ENCODE data around the gene TBC1D9.

TBC1D9 gene

DNA sequence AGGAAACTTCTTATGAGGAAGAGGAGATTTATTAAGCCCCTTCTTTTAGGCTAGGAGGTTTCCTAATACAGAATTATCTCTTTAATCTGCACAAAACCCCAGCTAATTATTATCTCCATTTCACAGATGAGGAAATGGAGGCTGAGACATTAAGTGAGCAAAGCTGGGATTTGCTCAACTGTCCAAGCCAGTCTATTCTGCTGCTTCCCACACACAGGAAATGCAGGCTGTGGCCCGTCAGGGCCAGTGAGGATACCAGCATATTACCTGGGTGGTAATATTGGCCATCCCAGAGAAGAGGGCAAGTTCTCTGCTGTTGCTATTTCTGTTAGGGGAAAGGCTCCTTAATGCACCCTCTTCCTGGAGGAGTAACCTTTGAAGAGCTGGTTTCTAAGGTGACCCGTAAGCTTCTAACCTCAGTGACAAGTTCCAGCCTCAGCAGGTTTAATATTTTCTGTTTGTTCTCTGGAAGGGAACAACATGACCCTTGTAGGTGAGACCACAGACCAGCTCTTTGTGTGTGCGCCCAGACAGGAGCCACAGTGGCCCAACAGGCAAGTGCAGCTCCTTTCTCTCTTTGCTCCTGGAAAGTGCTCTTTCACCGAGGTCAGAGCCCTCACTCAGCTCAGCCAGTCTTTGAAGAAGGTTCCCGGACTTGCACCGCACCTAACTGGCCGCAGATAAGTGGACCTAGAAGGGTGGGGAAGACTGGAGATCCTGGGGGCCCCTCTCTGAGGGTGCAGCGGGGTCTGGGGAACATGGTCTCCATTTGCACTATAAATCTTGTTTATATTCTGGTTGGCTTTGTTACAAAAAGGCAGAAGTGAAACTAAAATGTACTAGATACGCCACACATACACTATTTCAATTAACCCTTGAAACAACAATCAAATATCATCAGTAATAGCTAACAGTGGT lies 35.5 kb downstream of the TBC1D9 start:
- H3K9me3 Mint-ChIP-seq, result no peaks in the 10 kb centered on the region
- no peaks in the 10 kb centered on the region for H3K36me3 Mint-ChIP-seq (ENCODE audit: low read depth)
- no peak overlapping the region for H3K27ac Mint-ChIP-seq
- peak overlapping the region; percentile 17 for H3K4me3 Mint-ChIP-seq
- no peaks in the 10 kb centered on the region for H3K27me3 Mint-ChIP-seq
- H3K4me1 Mint-ChIP-seq (ENCODE audit: low read depth), result peaks cover 18% of the 10 kb centered on the region
- no peak for DNase-seq

DNA sequence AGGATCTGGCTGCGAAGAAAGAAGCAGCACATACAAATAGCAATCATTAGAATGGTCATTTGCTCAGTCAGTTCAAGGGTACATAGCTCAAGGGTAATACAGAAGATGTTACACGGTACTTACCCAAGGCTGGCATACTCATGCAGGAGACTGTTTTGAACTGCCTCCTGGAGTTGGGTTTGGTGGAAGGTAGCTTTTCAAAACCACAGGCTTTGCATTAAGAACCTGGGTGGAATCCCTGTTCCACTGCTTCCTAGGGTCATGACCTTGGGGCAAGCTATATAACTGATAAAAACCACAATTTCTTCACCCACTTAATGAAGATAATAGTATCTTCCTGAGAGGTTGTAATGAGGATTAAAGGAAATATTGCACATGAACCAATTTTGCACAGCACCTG lies 36.5 kb downstream of the TBC1D9 start:
- no peaks in the 10 kb centered on the region for H3K9me3 Mint-ChIP-seq
- no peak overlapping the region for H3K4me3 Mint-ChIP-seq
- no peak overlapping the region for H3K27ac Mint-ChIP-seq
- H3K4me1 Mint-ChIP-seq (ENCODE audit: low read depth), result peaks cover 18% of the 10 kb centered on the region
- no peaks in the 10 kb centered on the region for H3K27me3 Mint-ChIP-seq
- H3K36me3 Mint-ChIP-seq (ENCODE audit: low read depth), result no peaks in the 10 kb centered on the region
- DNase-seq, result no peak

DNA sequence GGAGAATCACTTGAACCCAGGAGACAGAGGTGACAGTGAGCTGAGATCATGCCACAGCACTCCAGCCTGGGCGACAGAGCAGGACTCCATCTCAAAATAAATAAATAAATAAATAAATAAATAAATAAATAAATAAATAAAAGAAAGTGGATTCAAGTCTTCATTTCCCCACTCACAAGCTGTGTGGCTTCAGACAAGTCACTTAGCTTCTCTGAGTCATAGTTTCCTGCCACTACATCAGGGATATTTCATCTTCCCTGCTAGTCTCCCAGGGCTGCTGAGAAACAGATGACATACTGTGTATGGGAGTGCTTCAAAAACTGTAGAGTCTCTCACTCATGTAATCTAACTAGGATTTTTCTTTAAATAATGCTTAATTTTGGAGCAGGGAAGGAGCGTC lies 37.2 kb downstream of the TBC1D9 start:
- DNase-seq, result no peak
- Mint-ChIP-seq H3K4me1 (ENCODE audit: low read depth) (peaks cover 18% of the 10 kb centered on the region), H3K36me3 (ENCODE audit: low read depth) (no peaks in the 10 kb centered on the region), H3K9me3 (no peaks in the 10 kb centered on the region), H3K27me3 (no peaks in the 10 kb centered on the region), H3K4me3 (no peak overlapping the region), H3K27ac (no peak overlapping the region)

DNA sequence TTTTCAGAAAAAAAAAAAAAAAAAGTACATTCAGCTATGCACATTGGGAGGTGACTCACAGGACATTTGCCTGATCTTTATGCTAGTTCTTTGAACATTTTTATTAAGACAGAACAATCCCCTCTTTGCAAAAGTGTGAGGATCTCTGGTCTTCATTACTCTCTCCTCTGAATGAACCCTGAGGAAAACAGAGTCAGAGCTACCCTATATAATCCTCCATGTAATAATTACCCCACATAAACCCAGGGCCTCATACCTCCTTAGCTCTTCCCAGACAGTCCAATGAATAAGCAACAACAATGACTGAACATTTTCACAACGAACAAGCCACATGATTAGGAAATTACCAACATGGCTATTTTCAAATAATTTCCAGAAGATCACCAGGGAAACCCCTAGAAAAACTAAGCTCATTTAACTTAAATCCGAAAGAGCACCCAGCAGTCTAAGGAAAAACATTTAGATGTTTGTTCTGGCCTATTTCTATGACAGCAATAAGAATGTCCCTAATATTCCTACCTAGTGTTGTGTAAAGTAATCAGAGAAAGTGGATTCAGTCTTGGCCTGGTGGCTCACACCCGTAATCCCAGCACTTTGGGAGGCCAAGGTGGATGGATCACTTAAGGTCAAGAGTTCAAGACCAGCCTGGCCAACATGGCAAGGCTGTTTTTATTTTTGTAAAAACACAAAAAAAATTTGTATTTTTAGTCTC lies 37.8 kb downstream of the TBC1D9 start:
- no peak overlapping the region for H3K27ac Mint-ChIP-seq
- no peaks in the 10 kb centered on the region for H3K27me3 Mint-ChIP-seq
- H3K36me3 Mint-ChIP-seq (ENCODE audit: low read depth), result no peaks in the 10 kb centered on the region
- H3K9me3 Mint-ChIP-seq, result no peaks in the 10 kb centered on the region
- no peak for DNase-seq
- no peak overlapping the region for H3K4me3 Mint-ChIP-seq
- peaks cover 18% of the 10 kb centered on the region for H3K4me1 Mint-ChIP-seq (ENCODE audit: low read depth)

DNA sequence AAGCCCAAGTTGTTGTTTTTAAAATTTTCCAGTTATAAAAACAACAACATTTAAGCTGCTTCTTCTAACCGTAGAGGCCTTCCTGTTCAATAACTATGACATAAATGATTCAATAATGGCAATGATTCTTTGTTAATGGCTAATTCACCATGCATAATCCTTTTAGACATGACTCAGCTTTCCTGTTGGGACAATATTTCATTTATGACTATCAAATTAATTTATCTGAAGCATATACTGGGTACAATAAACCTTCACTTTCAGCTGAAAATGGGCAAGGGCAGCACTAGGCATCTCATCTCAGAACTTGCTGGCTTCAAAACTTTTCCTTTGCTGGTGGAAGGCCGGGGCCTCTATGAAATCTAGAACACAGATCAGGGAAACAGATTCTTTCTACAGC lies 38.9 kb downstream of the TBC1D9 start:
- Mint-ChIP-seq H3K4me3 (no peak overlapping the region), H3K36me3 (ENCODE audit: low read depth) (no peaks in the 10 kb centered on the region), H3K27ac (no peak overlapping the region), H3K4me1 (ENCODE audit: low read depth) (peaks cover 18% of the 10 kb centered on the region), H3K9me3 (no peaks in the 10 kb centered on the region), H3K27me3 (no peaks in the 10 kb centered on the region)
- no peak for DNase-seq

DNA sequence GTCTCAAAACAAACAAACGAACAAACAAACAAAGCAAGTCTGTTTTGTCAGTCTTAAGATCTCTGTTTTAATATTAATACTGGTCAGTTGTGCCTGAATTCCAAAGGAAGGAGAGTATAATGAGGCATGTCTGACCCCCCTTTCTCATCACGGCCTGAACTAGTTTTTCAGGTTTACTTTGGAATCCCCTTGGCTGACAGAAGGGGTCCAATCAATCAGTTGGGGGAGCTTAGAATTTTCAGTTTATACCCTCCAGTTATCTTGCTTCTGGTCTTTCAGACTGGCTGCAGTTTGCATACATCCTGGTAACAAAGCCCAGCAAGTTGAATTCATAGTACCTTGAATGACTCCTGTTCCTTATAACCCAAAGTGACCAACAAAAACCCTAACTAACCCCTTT lies 41.1 kb downstream of the TBC1D9 start:
- no peak overlapping the region for H3K4me3 Mint-ChIP-seq
- no peak overlapping the region for H3K27ac Mint-ChIP-seq
- no peaks in the 10 kb centered on the region for H3K36me3 Mint-ChIP-seq (ENCODE audit: low read depth)
- no peaks in the 10 kb centered on the region for H3K9me3 Mint-ChIP-seq
- H3K27me3 Mint-ChIP-seq, result no peaks in the 10 kb centered on the region
- H3K4me1 Mint-ChIP-seq (ENCODE audit: low read depth), result peaks cover 10% of the 10 kb centered on the region
- no peak for DNase-seq

DNA sequence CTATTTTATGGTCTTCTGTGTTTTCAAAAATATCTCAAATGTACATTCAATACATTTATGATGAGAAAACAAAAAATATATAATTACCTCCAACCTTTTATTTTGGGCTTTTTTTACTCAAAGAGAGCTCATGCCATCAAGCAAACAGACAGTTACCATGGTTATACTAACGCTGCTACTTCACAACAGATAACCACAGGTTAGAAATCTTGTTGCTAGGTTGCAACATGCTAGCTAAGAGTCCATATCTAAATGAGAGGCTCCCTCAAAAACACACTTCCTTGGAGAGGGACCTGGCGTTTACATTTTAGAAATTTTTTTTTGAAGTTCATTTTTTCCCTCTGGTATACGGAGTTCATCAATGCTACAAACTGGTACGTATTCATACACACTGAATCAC lies 44.3 kb downstream of the TBC1D9 start:
- no peaks in the 10 kb centered on the region for H3K27me3 Mint-ChIP-seq
- DNase-seq, result no peak
- no peaks in the 10 kb centered on the region for H3K9me3 Mint-ChIP-seq
- peaks cover 4% of the 10 kb centered on the region for H3K4me1 Mint-ChIP-seq (ENCODE audit: low read depth)
- no peak overlapping the region for H3K4me3 Mint-ChIP-seq
- H3K27ac Mint-ChIP-seq, result no peak overlapping the region
- H3K36me3 Mint-ChIP-seq (ENCODE audit: low read depth), result no peaks in the 10 kb centered on the region

DNA sequence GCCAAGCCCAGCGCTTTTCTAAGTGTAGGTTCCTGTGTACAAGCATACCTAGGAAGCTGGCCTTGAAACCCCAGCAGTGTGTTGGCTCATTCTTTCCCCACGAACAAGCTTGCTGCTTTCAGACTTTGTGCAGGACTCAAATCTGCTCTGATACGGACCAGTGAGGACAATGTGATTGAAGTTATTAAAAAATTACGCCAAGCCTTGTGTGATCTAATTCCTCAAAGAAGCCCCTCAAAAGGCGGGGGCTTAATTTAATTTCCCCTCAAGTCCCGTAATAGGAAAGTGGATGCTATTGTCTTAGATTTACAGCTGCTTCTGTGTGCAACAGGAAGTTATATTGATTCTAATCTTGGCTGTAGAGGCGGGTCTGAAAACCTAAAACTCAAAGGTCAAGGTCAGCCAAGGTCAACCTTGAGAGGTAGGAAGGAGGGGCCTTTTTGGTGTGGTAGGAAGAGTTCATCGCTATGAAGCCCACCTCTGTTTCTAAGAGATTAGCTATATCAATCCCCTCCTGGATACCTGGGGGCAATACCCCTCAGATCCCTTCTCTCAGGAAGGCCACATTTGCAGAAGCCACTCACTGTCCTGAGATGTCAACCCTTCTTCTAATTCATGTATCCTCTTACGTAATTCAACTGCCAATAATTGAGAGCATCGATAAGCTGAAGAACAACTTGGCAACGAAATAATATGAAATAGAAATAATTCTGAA lies 45.1 kb downstream of the TBC1D9 start:
- no peaks in the 10 kb centered on the region for H3K9me3 Mint-ChIP-seq
- H3K36me3 Mint-ChIP-seq (ENCODE audit: low read depth), result no peaks in the 10 kb centered on the region
- no peak overlapping the region for H3K4me3 Mint-ChIP-seq
- no peak for DNase-seq
- no peaks in the 10 kb centered on the region for H3K27me3 Mint-ChIP-seq
- no peak overlapping the region for H3K27ac Mint-ChIP-seq
- peaks cover 4% of the 10 kb centered on the region for H3K4me1 Mint-ChIP-seq (ENCODE audit: low read depth)

DNA sequence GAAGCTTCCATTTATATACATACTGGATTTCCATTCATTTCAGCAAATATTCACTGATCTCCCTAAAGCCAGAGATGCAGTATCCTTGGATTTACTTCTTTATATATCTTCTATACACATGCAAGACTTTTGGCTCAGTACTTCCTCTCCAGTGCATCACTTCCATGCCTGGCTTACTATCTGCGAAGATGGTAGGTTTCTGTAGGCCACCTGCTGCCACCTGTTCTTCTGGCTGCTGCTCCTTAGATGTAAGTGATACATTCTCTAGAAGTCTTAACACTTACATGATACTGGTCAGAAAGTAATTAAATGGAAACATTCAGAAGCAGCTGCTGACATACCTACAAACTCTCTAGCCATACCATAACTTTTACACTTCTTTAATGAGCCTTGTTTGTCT lies 48.9 kb downstream of the TBC1D9 start:
- no peak overlapping the region for H3K27ac Mint-ChIP-seq
- DNase-seq, result no peak
- H3K4me3 Mint-ChIP-seq, result no peak overlapping the region
- H3K27me3 Mint-ChIP-seq, result no peaks in the 10 kb centered on the region
- H3K9me3 Mint-ChIP-seq, result no peaks in the 10 kb centered on the region
- no peaks in the 10 kb centered on the region for H3K36me3 Mint-ChIP-seq (ENCODE audit: low read depth)
- H3K4me1 Mint-ChIP-seq (ENCODE audit: low read depth), result peaks cover 4% of the 10 kb centered on the region

DNA sequence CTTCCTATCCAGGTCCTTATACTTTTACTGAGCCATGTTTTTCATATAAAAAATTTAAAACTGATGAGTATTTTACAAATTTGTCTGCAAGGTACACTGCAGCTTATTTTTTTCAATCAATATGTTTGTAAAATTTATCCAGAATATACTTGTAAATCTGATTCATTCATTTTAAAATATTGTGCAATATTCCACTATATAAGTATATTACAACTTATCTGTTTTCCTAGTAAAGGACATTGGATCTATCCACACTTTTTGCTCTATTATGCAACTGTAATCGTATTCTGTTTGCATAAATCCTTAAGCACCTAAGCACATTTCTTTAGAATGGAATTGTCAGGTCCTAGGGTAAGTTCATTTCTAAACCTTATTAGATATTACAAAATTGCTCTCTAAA lies 49.5 kb downstream of the TBC1D9 start:
- no peak for DNase-seq
- H3K4me3 Mint-ChIP-seq, result no peak overlapping the region

DNA sequence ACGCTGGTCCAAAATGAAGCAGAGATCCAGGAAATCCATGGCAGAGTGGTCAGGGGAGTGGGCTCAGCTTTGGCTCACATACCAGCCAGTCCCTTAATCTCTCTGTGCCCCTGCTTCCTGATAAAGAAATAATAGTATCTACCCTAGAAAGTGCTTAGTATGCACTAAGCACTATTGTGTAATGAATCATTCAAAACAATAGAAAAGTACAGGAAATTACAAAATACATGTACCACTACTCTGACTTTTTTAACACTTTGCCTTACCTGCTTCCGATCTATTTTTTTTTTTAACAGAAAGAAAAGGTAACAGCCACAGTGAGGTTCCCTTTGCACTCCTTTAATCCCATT lies 49.9 kb downstream of the TBC1D9 start:
- no peak overlapping the region for H3K27ac Mint-ChIP-seq
- no peak for DNase-seq
- no peaks in the 10 kb centered on the region for H3K27me3 Mint-ChIP-seq
- no peak overlapping the region for H3K4me3 Mint-ChIP-seq
- no peaks in the 10 kb centered on the region for H3K9me3 Mint-ChIP-seq
- H3K36me3 Mint-ChIP-seq (ENCODE audit: low read depth), result no peaks in the 10 kb centered on the region
- H3K4me1 Mint-ChIP-seq (ENCODE audit: low read depth), result peaks cover 4% of the 10 kb centered on the region

More for the DNA sequence above, 49.5 kb downstream of the TBC1D9 start:
- H3K27me3 Mint-ChIP-seq, result no peaks in the 10 kb centered on the region
- H3K36me3 Mint-ChIP-seq (ENCODE audit: low read depth), result no peaks in the 10 kb centered on the region
- H3K4me1 Mint-ChIP-seq (ENCODE audit: low read depth), result peaks cover 4% of the 10 kb centered on the region
- no peaks in the 10 kb centered on the region for H3K9me3 Mint-ChIP-seq
- H3K27ac Mint-ChIP-seq, result no peak overlapping the region

DNA sequence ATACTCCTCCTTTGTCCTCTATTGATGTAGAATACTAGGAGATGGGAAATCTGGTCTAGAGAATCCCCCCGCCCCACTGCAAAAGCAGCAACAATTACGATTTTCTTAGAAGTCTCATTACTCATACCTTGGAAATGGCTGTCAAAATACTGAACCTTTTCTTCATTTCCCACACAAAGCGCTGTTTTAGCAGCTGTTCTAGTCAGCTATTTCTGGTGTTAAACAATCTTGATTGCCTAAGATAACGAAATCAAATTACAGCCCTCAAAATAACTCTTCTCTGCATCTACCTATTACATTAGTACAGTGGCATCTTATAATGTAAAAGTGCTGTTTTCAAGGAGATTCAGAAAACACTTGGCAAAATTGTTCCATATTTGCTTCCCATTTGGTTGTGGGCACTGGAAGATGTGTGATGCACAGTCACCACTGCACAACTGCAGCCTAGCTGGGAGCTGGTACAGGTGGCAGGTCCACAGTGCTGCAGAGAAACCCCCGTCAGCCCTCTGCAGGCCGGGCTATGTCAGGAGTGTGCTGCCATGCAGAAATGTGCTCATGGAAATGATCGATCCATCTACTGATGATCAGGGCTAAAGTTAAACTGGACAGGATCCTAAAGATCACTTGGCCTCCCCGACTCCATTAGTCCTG lies 50.4 kb downstream of the TBC1D9 start:
- Mint-ChIP-seq H3K27me3 (no peaks in the 10 kb centered on the region), H3K4me1 (ENCODE audit: low read depth) (no peaks in the 10 kb centered on the region), H3K36me3 (ENCODE audit: low read depth) (no peaks in the 10 kb centered on the region), H3K9me3 (no peaks in the 10 kb centered on the region), H3K4me3 (no peak overlapping the region), H3K27ac (no peak overlapping the region)
- DNase-seq, result no peak

DNA sequence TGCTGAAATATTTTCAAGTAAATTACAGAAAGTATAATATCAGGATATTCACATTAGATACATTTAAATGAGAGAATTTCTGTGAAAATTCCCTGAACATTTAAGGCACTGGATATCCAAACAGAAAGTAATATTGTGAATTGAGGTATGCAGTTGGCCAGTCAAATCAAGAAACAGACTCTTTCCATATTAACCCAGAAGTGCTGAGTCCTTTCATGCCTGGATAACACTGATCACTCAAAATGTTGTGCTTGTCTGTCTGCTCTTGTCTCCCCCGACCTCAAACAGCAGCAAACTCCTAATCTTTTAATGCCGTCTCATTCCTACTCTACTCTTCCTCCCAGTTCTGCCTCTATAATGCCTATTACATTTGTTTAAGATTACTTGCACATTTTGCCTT lies 51.2 kb downstream of the TBC1D9 start:
- no peak overlapping the region for H3K4me3 Mint-ChIP-seq
- no peak for DNase-seq
- H3K27ac Mint-ChIP-seq, result no peak overlapping the region
- H3K27me3 Mint-ChIP-seq, result no peaks in the 10 kb centered on the region
- H3K36me3 Mint-ChIP-seq (ENCODE audit: low read depth), result no peaks in the 10 kb centered on the region
- H3K9me3 Mint-ChIP-seq, result no peaks in the 10 kb centered on the region
- no peaks in the 10 kb centered on the region for H3K4me1 Mint-ChIP-seq (ENCODE audit: low read depth)

DNA sequence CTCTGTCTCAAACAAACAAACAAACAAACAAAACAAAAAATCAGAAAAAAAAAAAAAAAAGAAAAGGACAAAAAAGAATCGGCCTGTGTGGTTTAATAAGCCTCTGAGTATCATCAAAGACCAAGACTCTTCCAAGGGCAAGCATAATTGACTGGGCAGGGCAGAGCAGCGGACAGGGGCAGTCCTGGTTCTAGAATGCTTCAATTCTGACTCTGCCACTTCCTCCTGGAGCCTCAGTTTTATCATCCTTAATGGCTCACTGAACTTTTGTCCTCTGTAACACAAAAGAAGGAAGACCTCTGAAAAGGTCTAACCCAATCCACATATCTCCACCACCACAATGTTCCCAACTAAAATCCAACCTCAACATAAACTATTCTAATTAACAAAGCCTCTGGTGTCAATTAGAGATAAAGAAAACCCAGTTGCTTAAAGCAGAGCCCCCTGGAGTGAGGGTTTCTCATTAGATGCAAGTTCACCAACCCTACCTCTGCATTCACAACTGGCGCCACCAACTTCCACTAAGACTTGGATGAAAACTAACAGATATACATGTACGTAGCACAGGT lies 51.7 kb downstream of the TBC1D9 start:
- no peak for DNase-seq
- no peaks in the 10 kb centered on the region for H3K27me3 Mint-ChIP-seq
- no peak overlapping the region for H3K4me3 Mint-ChIP-seq
- no peaks in the 10 kb centered on the region for H3K36me3 Mint-ChIP-seq (ENCODE audit: low read depth)
- no peak overlapping the region for H3K27ac Mint-ChIP-seq
- H3K9me3 Mint-ChIP-seq, result no peaks in the 10 kb centered on the region
- H3K4me1 Mint-ChIP-seq (ENCODE audit: low read depth), result no peaks in the 10 kb centered on the region

All from activated T-cell treated with anti-CD3 and anti-CD28 coated beads, Interleukin-2, amount 50 U/mL, for 24 hours (primary cell).